ENCODE data around the gene CCDC157.

GRCh38 chr22:30414525-30415047, 57.8 kb downstream of the CCDC157 start:
- no peak for TF ChIP-seq POLR2A (IDR thresholded peaks at IDR 0.05)
- TF ChIP-seq CTCF (IDR thresholded peaks at IDR 0.05): no peak
